Neural cell (in vitro differentiated cells): ENCODE measurements around the gene CNN1. TPM values are rescaled to one million over a fixed set of nuclear protein-coding genes. Genes with fewer than 3 reads are reported as not detected.

Source experiments
- H2AFZ ChIP-seq: fragments of 200-600, 300-800 bp; sonication (generic), shearing (Covaris generic); 2 replicates; pipeline ENCODE4 v1.6.0; 2014; ENCODE audit warnings: low read depth, mild to moderate bottlenecking, antibody characterized with exemption, low read length, moderate library complexity
- H3F3A ChIP-seq: fragments of 200-600 bp; shearing (Covaris generic); 2 replicates; pipeline ENCODE4 v1.6.1; 2016; ENCODE audit warnings: mild to moderate bottlenecking, moderate library complexity, mixed read lengths, antibody characterized with exemption, low read length; ENCODE audit not compliant: insufficient read depth, poor library complexity, severe bottlenecking
- H3K27ac ChIP-seq: fragments of 200-600, 300-800 bp; sonication (generic), shearing (Covaris generic); 2 replicates; pipeline ENCODE4 v1.5.1; 2014; ENCODE audit warnings: mild to moderate bottlenecking, low read length, moderate library complexity
- H3K27me3 ChIP-seq: fragments of 300-800, 200-600 bp; sonication (generic), shearing (Covaris generic); 2 replicates; pipeline ENCODE4 v1.6.0; 2014; ENCODE audit warnings: mild to moderate bottlenecking, low read depth, low read length, moderate library complexity; ENCODE audit not compliant: insufficient read depth
- H3K36me3 ChIP-seq: fragments of 300-800, 200-600 bp; sonication (generic), shearing (Covaris generic); 2 replicates; pipeline ENCODE4 v1.5.1; 2014; ENCODE audit warnings: mild to moderate bottlenecking, antibody characterized with exemption, low read length, moderate library complexity; ENCODE audit not compliant: insufficient read depth
- H3K4me2 ChIP-seq: fragments of 300-800, 200-600 bp; sonication (generic), shearing (Covaris generic); 2 replicates; pipeline ENCODE4 v1.6.0; 2014; ENCODE audit warnings: mild to moderate bottlenecking, low read length
- H3K4me3 ChIP-seq: fragments of 300-800, 200-600 bp; sonication (generic), shearing (Covaris generic); 2 replicates; pipeline ENCODE4 v1.5.1; 2014; ENCODE audit warnings: mild to moderate bottlenecking, low read length, moderate library complexity
- H3K79me2 ChIP-seq: fragments of 200-600 bp; shearing (Covaris generic); replicated peaks from 2 replicates; pipeline ENCODE4 v1.6.0; 2014; ENCODE audit warnings: mild to moderate bottlenecking, low read length, moderate library complexity; ENCODE audit not compliant: insufficient read depth
- H3K9ac ChIP-seq: fragments of 300-800, 200-600 bp; sonication (generic), shearing (Covaris generic); 2 replicates; pipeline ENCODE4 v1.6.1; 2016; ENCODE audit warnings: mild to moderate bottlenecking, low read length, mixed read lengths
- H3K9me2 ChIP-seq: fragments of 200-600 bp; shearing (Covaris generic); 2 replicates; pipeline ENCODE4 v1.6.1; 2016; ENCODE audit warnings: mild to moderate bottlenecking, low read length, mixed read lengths; ENCODE audit not compliant: insufficient read depth
- H3K9me3 ChIP-seq: fragments of 200-600, 300-800 bp; sonication (generic), shearing (Covaris generic); 2 replicates; pipeline ENCODE4 v1.6.1; 2016; ENCODE audit warnings: mild to moderate bottlenecking, mixed run types, low read length, moderate library complexity, mixed read lengths
- H4K20me1 ChIP-seq: fragments of 200-600 bp; shearing (Covaris generic); 2 replicates; pipeline ENCODE4 v1.6.1; 2016; ENCODE audit warnings: mild to moderate bottlenecking, mixed run types; ENCODE audit not compliant: insufficient read depth
- EP300 ChIP-seq: fragments of 450-650 bp; conservative IDR thresholded peaks from 2 replicates; pipeline ENCODE4 v1.6.1; 2014; ENCODE audit warnings: antibody characterized with exemption, mild to moderate bottlenecking, moderate library complexity; ENCODE audit not compliant: poor library complexity, severe bottlenecking
- EZH2 ChIP-seq: fragments of 200-600, 300-800 bp; shearing (Covaris generic), sonication (generic); IDR thresholded peaks from 2 replicates; pipeline ENCODE4 v1.6.1; 2014; ENCODE audit warnings: antibody characterized with exemption, low read length, borderline replicate concordance, mild to moderate bottlenecking; ENCODE audit not compliant: insufficient read depth, poor library complexity, severe bottlenecking
- MXI1 ChIP-seq: fragments of 450-650 bp; conservative IDR thresholded peaks from 2 replicates; pipeline ENCODE4 v1.6.1; 2014; ENCODE audit warnings: antibody characterized with exemption, mild to moderate bottlenecking; ENCODE audit not compliant: poor library complexity, severe bottlenecking
- POLR2AphosphoS5 ChIP-seq: IDR thresholded peaks from 2 replicates; pipeline ENCODE4 v1.6.1; 2012
- RAD21 ChIP-seq: fragments of 450-650 bp; conservative IDR thresholded peaks from 2 replicates; pipeline ENCODE4 v1.6.1; 2014; ENCODE audit warnings: antibody characterized with exemption, mild to moderate bottlenecking, moderate library complexity
- SMC3 ChIP-seq: fragments of 450-650 bp; conservative IDR thresholded peaks from 2 replicates; pipeline ENCODE4 v1.6.1; 2014; ENCODE audit warnings: antibody characterized with exemption, mild to moderate bottlenecking, moderate library complexity; ENCODE audit not compliant: poor library complexity
- TAF1 ChIP-seq: IDR thresholded peaks from 2 replicates; pipeline ENCODE4 v1.6.1; 2012; ENCODE audit warnings: low read depth
- polyA plus RNA-seq: library from polyadenylated mRNA; depleted of rRNA; stranded (reverse); fragments of >200 nt; gene quantifications from 2 replicates; pipeline ENCODE4 v1.2.3, GENCODE V29; 2014
- TF ChIP-seq, protein P1 (sequence below): fragments of 450-650 bp; IDR thresholded peaks from 2 replicates; pipeline ENCODE4 v1.5.1; 2014; ENCODE audit warnings: antibody characterized with exemption, mild to moderate bottlenecking, moderate library complexity; ENCODE audit not compliant: poor library complexity, severe bottlenecking
- TF ChIP-seq, protein P2 (sequence below): IDR thresholded peaks from 2 replicates; pipeline ENCODE4 v1.6.1; 2012; ENCODE audit warnings: borderline replicate concordance

The CNN1 gene
- polyA plus RNA-seq, 1 donor from 2014 or later: not detected

DNA sequence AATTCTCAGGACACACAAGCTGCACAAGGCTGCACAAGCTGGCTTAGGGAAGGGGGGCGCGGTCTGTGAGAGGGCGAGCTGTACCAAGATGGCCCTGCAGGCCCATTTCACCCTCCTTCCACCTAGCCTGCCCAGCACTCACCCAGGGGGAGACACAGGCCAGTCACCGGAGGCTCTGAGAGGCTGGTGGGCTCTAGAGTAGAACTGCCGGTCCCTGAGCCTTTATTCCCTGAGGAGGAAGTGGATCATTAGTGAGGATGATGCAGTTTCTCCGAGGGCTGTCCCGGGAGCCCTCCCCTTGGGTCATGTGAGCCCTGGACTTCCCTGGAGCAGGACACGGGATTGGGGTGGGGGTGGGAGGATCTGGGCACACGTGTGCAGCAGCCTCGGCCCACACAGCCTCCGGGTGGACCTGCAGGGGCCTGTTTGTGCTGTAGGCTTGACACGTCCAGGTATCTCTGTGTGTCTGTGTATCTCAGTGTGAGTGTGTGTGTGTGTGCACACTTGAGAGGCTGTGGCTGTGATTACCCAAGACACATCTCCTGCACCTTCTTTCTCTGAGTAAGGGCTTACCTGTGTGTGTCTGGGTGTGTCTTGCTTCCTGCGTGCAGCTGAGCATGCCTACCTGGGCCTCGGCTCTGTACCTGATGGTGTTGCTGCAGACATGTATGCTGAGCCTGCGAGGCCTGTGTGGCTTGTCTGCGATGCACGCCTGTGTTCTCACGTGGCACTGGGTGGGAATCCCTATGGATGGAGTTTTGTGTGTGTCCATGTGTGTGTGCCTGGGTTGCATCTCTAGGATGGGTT lies 39.0 kb downstream of the CNN1 start, which contains the start of gene ACP5:
ACP5 (minus strand) TSS at position 195 of the 807 bp plus-strand sequence. CDS start 328 bp downstream, outside the sequence.
- H3K79me2 ChIP-seq: no peaks in the 10 kb centered on the region
- no peaks in the 10 kb centered on the region for H3K36me3 ChIP-seq
- H3K9ac ChIP-seq: no peak within 1 kb of the TSS
- no peaks in the 10 kb centered on the region for H4K20me1 ChIP-seq
- H3K4me2 ChIP-seq: no peak within 1 kb of the TSS
- H3K9me2 ChIP-seq: no peaks in the 10 kb centered on the region
- H3F3A ChIP-seq: no peaks in the 10 kb centered on the region
- no peaks in the 10 kb centered on the region for H3K27me3 ChIP-seq
- no peak within 1 kb of the TSS for H3K27ac ChIP-seq
- H3K4me3 ChIP-seq: no peak within 1 kb of the TSS
- no peak within 1 kb of the TSS for H2AFZ ChIP-seq
- H3K9me3 ChIP-seq: no peaks in the 10 kb centered on the region
- no peak for TF ChIP-seq EP300

DNA sequence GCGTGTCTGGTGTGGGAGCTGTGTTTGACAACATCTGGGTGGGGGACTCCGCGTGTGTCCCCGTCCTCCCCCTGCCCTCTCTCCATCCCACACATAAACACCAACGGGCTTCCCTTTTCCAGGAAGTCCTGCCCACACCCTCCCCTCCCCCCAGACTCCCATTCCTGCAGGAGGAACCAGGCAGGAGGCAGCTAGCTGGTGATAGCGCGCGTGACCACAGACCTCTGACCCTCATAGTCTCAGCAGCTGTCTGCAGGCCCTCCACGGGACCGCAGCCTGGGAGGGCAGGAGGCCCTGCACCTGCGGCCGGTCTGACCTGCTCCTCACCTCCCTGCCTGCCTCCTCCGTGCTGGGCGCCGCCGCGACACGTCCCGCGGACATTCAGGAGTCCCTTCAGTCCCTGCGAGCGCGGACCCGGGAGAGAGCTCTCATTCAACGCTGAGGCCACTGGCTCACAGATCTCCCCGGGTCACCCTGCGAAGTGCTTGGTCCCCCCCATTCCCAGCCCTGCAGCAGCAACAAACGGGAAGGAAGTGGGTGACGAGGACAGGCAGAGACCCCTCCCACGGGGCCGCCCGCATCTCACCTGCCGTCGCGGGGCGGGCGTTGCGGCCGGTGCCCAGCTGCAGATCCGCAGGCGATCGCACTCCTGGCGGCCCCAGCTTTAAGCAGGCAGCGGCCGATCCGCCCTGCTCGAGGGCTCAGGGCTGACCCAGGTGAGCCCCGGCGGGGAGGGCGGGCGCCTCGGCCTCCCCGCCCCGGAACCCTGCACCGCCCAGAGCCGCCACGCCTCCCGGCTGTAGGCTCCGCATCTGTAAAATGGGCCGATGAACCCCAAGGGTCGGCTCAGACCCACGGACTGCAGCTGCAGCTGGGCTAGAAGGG lies 39.8 kb downstream of the CNN1 start:
- TF ChIP-seq MXI1: no peak
- TF ChIP-seq, protein P1, sequence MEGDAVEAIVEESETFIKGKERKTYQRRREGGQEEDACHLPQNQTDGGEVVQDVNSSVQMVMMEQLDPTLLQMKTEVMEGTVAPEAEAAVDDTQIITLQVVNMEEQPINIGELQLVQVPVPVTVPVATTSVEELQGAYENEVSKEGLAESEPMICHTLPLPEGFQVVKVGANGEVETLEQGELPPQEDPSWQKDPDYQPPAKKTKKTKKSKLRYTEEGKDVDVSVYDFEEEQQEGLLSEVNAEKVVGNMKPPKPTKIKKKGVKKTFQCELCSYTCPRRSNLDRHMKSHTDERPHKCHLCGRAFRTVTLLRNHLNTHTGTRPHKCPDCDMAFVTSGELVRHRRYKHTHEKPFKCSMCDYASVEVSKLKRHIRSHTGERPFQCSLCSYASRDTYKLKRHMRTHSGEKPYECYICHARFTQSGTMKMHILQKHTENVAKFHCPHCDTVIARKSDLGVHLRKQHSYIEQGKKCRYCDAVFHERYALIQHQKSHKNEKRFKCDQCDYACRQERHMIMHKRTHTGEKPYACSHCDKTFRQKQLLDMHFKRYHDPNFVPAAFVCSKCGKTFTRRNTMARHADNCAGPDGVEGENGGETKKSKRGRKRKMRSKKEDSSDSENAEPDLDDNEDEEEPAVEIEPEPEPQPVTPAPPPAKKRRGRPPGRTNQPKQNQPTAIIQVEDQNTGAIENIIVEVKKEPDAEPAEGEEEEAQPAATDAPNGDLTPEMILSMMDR: no peak
- TF ChIP-seq EZH2: no peak
- no peak for TF ChIP-seq EP300
- no peak for TF ChIP-seq RAD21
- no peak for TF ChIP-seq SMC3
- TF ChIP-seq, protein P2, sequence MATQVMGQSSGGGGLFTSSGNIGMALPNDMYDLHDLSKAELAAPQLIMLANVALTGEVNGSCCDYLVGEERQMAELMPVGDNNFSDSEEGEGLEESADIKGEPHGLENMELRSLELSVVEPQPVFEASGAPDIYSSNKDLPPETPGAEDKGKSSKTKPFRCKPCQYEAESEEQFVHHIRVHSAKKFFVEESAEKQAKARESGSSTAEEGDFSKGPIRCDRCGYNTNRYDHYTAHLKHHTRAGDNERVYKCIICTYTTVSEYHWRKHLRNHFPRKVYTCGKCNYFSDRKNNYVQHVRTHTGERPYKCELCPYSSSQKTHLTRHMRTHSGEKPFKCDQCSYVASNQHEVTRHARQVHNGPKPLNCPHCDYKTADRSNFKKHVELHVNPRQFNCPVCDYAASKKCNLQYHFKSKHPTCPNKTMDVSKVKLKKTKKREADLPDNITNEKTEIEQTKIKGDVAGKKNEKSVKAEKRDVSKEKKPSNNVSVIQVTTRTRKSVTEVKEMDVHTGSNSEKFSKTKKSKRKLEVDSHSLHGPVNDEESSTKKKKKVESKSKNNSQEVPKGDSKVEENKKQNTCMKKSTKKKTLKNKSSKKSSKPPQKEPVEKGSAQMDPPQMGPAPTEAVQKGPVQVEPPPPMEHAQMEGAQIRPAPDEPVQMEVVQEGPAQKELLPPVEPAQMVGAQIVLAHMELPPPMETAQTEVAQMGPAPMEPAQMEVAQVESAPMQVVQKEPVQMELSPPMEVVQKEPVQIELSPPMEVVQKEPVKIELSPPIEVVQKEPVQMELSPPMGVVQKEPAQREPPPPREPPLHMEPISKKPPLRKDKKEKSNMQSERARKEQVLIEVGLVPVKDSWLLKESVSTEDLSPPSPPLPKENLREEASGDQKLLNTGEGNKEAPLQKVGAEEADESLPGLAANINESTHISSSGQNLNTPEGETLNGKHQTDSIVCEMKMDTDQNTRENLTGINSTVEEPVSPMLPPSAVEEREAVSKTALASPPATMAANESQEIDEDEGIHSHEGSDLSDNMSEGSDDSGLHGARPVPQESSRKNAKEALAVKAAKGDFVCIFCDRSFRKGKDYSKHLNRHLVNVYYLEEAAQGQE: no peak
- no peak for TF ChIP-seq TAF1
- TF ChIP-seq POLR2AphosphoS5: no peak
- no peak overlapping the region for H3K4me3 ChIP-seq
- H3K79me2 ChIP-seq: no peaks in the 10 kb centered on the region
- H2AFZ ChIP-seq: no peak overlapping the region
- no peaks in the 10 kb centered on the region for H4K20me1 ChIP-seq
- no peaks in the 10 kb centered on the region for H3F3A ChIP-seq
- H3K9me2 ChIP-seq: no peaks in the 10 kb centered on the region
- H3K36me3 ChIP-seq: no peaks in the 10 kb centered on the region
- H3K27ac ChIP-seq: no peak overlapping the region
- no peak overlapping the region for H3K4me2 ChIP-seq
- no peaks in the 10 kb centered on the region for H3K27me3 ChIP-seq
- H3K9ac ChIP-seq: no peak overlapping the region
- H3K9me3 ChIP-seq: no peaks in the 10 kb centered on the region
